Smooth muscle cell (in vitro differentiated cells): ENCODE measurements around the gene OR2T35. TPM values are rescaled to one million over a fixed set of nuclear protein-coding genes. Genes with fewer than 3 reads are reported as not detected.

ENCODE experiments used
- polyA plus RNA-seq: library from polyadenylated mRNA; unstranded; fragments of >200 nt; fragmentation: Nextera tagmentation; extraction: Ambion mirVana; gene quantifications from 2 replicates; pipeline ENCODE4 v1.2.1, GENCODE V29; 2016
- small RNA-seq: library from RNA; depleted of rRNA; stranded (forward); fragments of <200 nt; gene quantifications from one replicate; pipeline ENCODE3, GENCODE V24; 2014
- total RNA-seq: library from RNA; depleted of rRNA; stranded (reverse); fragments of >200 nt; gene quantifications from 2 replicates; pipeline ENCODE4 v1.2.3, GENCODE V29; 2014

Gene OR2T35
- total and polyA plus RNA-seq, 2 experiments from 2014 or later, result not detected

Small RNA genes lying within 50 kb of the gene (small RNA-seq; reads per million reads assigned to genes)
- gene RF00019, result not detected

Other genes starting within 250 kb of the OR2T35 start
- gene OR2T1, start 242.2 kb downstream of the OR2T35 start, total RNA-seq, result not detected in 2 replicates
- gene OR2T1, start 242.2 kb downstream of the OR2T35 start, polyA plus RNA-seq, result not detected in 2 replicates
- gene OR2T2, start 199.6 kb downstream of the OR2T35 start, total RNA-seq, result not detected in 2 replicates
- gene OR2T2, start 199.6 kb downstream of the OR2T35 start, polyA plus RNA-seq, result not detected in 2 replicates
- gene OR2T3, start 171.9 kb downstream of the OR2T35 start, total RNA-seq, result not detected in 2 replicates
- not detected in 2 replicates for gene OR2T3, start 171.9 kb downstream of the OR2T35 start, polyA plus RNA-seq
- gene OR2T5, start 156.7 kb downstream of the OR2T35 start, total RNA-seq, result 0.04 TPM in 1 of 2 replicates, not detected in the other
- not detected in 2 replicates for gene OR2T5, start 156.7 kb downstream of the OR2T35 start, polyA plus RNA-seq
- gene OR2G6, start 137.2 kb downstream of the OR2T35 start, total RNA-seq, result not detected in 2 replicates
- not detected in 2 replicates for gene OR2G6, start 137.2 kb downstream of the OR2T35 start, polyA plus RNA-seq
- gene OR2T29, start 82.5 kb downstream of the OR2T35 start, total RNA-seq, result not detected in 2 replicates
- gene OR2T29, start 82.5 kb downstream of the OR2T35 start, polyA plus RNA-seq, result not detected in 2 replicates
- gene OR2T34, start 70.5 kb downstream of the OR2T35 start, total RNA-seq, result not detected in 2 replicates
- not detected in 2 replicates for gene OR2T34, start 70.5 kb downstream of the OR2T35 start, polyA plus RNA-seq
- gene OR2T10, start 47.6 kb downstream of the OR2T35 start, total RNA-seq, result not detected in 2 replicates
- not detected in 2 replicates for gene OR2T10, start 47.6 kb downstream of the OR2T35 start, polyA plus RNA-seq
- not detected in 2 replicates for gene OR2T11, start 10.2 kb downstream of the OR2T35 start, total RNA-seq
- not detected in 2 replicates for gene OR2T11, start 10.2 kb downstream of the OR2T35 start, polyA plus RNA-seq
- not detected in 2 replicates for gene OR2T27, start 10.2 kb upstream of the OR2T35 start, total RNA-seq
- gene OR2T27, start 10.2 kb upstream of the OR2T35 start, polyA plus RNA-seq, result not detected in 2 replicates
- not detected in 2 replicates for gene OR14I1, start 57.5 kb upstream of the OR2T35 start, total RNA-seq
- not detected in 2 replicates for gene OR14I1, start 57.5 kb upstream of the OR2T35 start, polyA plus RNA-seq
- not detected in 2 replicates for gene LYPD8, start 110.5 kb upstream of the OR2T35 start, total RNA-seq
- gene LYPD8, start 110.5 kb upstream of the OR2T35 start, polyA plus RNA-seq, result not detected in 2 replicates
- 14.7 and 18.6 TPM in 2 replicates for gene SH3BP5L, start 180.6 kb upstream of the OR2T35 start, total RNA-seq
- gene SH3BP5L, start 180.6 kb upstream of the OR2T35 start, polyA plus RNA-seq, result 5.5 and 7.4 TPM in 2 replicates
- 22.6 and 28.7 TPM in 2 replicates for gene ZNF672, start 192.9 kb upstream of the OR2T35 start, total RNA-seq
- gene ZNF672, start 192.9 kb upstream of the OR2T35 start, polyA plus RNA-seq, result 20.1 and 25.8 TPM in 2 replicates
- gene ZNF692, start 213.8 kb upstream of the OR2T35 start, total RNA-seq, result 10.4 and 24.8 TPM in 2 replicates
- gene ZNF692, start 213.8 kb upstream of the OR2T35 start, polyA plus RNA-seq, result 25.9 and 40.5 TPM in 2 replicates